ENCODE measurements around the gene CDC7.

The CDC7 gene

GRCh38 chr1:91559838-91560565 is 59.4 kb downstream of the CDC7 start:
- no peak overlapping the region for H3K4me3 ChIP-seq (ENCODE audit: low read depth, low read length)
- TF ChIP-seq CTCF (IDR thresholded peaks at IDR 0.05; ENCODE audit: borderline replicate concordance, insufficient read depth, low read depth, low read length): no peak

GRCh38 chr1:91564888-91565701 is 64.4 kb downstream of the CDC7 start:
- H3K4me3 ChIP-seq (ENCODE audit: low read depth, low read length): no peak overlapping the region
- no peak for TF ChIP-seq CTCF (IDR thresholded peaks at IDR 0.05; ENCODE audit: borderline replicate concordance, insufficient read depth, low read depth, low read length)

- TF ChIP-seq CTCF (IDR thresholded peaks at IDR 0.05; ENCODE audit: borderline replicate concordance, insufficient read depth, low read depth, low read length): no peak
- no peak overlapping the region for H3K4me3 ChIP-seq (ENCODE audit: low read depth, low read length)
Observed at GRCh38 chr1:91567583-91567982, 66.9 kb downstream of the CDC7 start.

GRCh38 chr1:91568261-91568660 is 67.6 kb downstream of the CDC7 start:
- no peak for TF ChIP-seq CTCF (IDR thresholded peaks at IDR 0.05; ENCODE audit: borderline replicate concordance, insufficient read depth, low read depth, low read length)

GRCh38 chr1:91569411-91570119 is 68.9 kb downstream of the CDC7 start:
- no peak overlapping the region for H3K4me3 ChIP-seq (ENCODE audit: low read depth, low read length)
- TF ChIP-seq CTCF (IDR thresholded peaks at IDR 0.05; ENCODE audit: borderline replicate concordance, insufficient read depth, low read depth, low read length): no peak

More at GRCh38 chr1:91568261-91568660, 67.6 kb downstream of the CDC7 start:
- no peak overlapping the region for H3K4me3 ChIP-seq (ENCODE audit: low read depth, low read length)

GRCh38 chr1:91570120-91570448 is 69.4 kb downstream of the CDC7 start:
- no peak for TF ChIP-seq CTCF (IDR thresholded peaks at IDR 0.05; ENCODE audit: borderline replicate concordance, insufficient read depth, low read depth, low read length)
- H3K4me3 ChIP-seq (ENCODE audit: low read depth, low read length): no peak overlapping the region
